Measurements from ENCODE around the gene SLC35A4. TPM values are rescaled to one million over a fixed set of nuclear protein-coding genes. Genes with fewer than 3 reads are reported as not detected.
A peak's percentile ranks its signal among the peaks of the same experiment; 100 is the strongest.

The SLC35A4 gene
- total and polyA plus RNA-seq, 9 donors, result 10.1 to 71.8 (median 62.3) TPM

- Histone ChIP-seq H3K27ac (ENCODE audit: low read length) (peak within 1 kb of the TSS; percentile 88), H3K36me3 (ENCODE audit: control insufficient read depth, insufficient read depth, low read length) (peaks cover 40% of the 10 kb centered on the region), H3K9me3 (replicated peaks; ENCODE audit: control insufficient read depth, low read depth, low read length) (no peaks in the 10 kb centered on the region), H3K27me3 (ENCODE audit: control insufficient read depth, insufficient read depth, low read length) (no peaks in the 10 kb centered on the region), H3K4me1 (ENCODE audit: control insufficient read depth, insufficient read depth, low read length) (peaks cover 14% of the 10 kb centered on the region), H3K4me3 (ENCODE audit: low read length) (peak within 1 kb of the TSS; percentile 54)
- DNase-seq, result peak; percentile 96
- under 1% methylated on average over 45 of the region's 46 CpGs for WGBS (ENCODE audit: insufficient coverage)
Observed at GRCh38 chr5:140557136-140557805, 7.4 kb upstream of the SLC35A4 start, which contains the start of gene SRA1. TSS of gene SRA1 (minus strand) at chr5:140557473. CDS start at chr5:140557452, 21 bp downstream.

- peak overlapping the region; percentile 88 for H3K27ac ChIP-seq (ENCODE audit: low read length)
- peaks cover 40% of the 10 kb centered on the region for H3K36me3 ChIP-seq (ENCODE audit: control insufficient read depth, insufficient read depth, low read length)
- H3K4me3 ChIP-seq (ENCODE audit: low read length), result no peak overlapping the region
- WGBS (ENCODE audit: insufficient coverage), result 60% methylated on average over 1 of the region's 3 CpGs
- H3K27me3 ChIP-seq (ENCODE audit: control insufficient read depth, insufficient read depth, low read length), result no peaks in the 10 kb centered on the region
- no peak for DNase-seq
- peaks cover 14% of the 10 kb centered on the region for H3K4me1 ChIP-seq (ENCODE audit: control insufficient read depth, insufficient read depth, low read length)
- H3K9me3 ChIP-seq (replicated peaks; ENCODE audit: control insufficient read depth, low read depth, low read length), result no peaks in the 10 kb centered on the region
Observed at GRCh38 chr5:140557965-140558364, 6.7 kb upstream of the SLC35A4 start.

DNA sequence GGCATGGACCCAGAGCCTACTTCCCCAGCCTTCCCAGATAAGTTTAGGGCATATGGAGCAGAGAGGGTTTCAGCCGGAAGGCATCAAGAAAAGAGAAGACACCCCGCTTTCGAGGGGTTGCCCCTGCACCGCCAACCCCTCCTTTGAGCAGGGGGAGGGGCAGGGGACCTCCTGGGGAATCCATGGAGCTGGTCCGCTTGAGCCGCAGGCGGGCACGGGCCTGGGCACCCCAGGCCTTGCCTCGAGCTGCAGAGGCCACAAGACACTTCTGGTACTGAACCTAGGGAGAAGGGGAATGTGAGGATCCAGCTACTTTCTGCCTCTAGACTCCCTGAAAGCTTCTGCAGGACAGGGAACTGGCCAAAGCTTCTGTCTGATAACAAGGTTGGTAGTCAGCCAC lies 6.1 kb upstream of the SLC35A4 start:
- no peak overlapping the region for H3K4me3 ChIP-seq (ENCODE audit: low read length)
- 90% methylated on average over 9 of the region's 9 CpGs for WGBS (ENCODE audit: insufficient coverage)
- DNase-seq, result no peak
- peaks cover 17% of the 10 kb centered on the region for H3K4me1 ChIP-seq (ENCODE audit: control insufficient read depth, insufficient read depth, low read length)
- H3K36me3 ChIP-seq (ENCODE audit: control insufficient read depth, insufficient read depth, low read length), result peaks cover 34% of the 10 kb centered on the region
- H3K9me3 ChIP-seq (replicated peaks; ENCODE audit: control insufficient read depth, low read depth, low read length), result no peaks in the 10 kb centered on the region
- no peak overlapping the region for H3K27ac ChIP-seq (ENCODE audit: low read length)
- no peaks in the 10 kb centered on the region for H3K27me3 ChIP-seq (ENCODE audit: control insufficient read depth, insufficient read depth, low read length)

DNA sequence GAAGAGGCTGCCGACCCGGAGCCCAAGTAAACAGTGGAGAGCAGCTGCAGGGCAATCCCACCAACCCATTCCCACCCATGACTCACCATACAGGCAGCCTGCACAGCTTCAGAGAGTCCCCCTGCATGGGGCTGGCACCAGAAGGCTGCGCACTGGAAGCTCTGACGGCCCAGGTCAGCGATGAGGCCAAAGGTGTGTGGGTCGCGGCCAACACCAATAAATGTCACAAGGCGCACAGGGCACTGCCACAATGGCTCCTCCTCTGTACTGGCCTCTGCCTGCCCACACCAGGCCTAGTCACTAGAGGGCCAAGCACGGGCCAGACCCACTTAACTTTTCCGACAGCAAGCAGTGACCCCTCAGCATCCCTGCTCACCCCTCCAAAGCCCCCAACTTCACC lies 4.4 kb upstream of the SLC35A4 start:
- whole genome bisulfite sequencing (ENCODE audit: insufficient coverage), result 87% methylated on average over 6 of the region's 10 CpGs
- no peak overlapping the region for H3K27ac ChIP-seq (ENCODE audit: low read length)
- DNase-seq, result no peak

DNA sequence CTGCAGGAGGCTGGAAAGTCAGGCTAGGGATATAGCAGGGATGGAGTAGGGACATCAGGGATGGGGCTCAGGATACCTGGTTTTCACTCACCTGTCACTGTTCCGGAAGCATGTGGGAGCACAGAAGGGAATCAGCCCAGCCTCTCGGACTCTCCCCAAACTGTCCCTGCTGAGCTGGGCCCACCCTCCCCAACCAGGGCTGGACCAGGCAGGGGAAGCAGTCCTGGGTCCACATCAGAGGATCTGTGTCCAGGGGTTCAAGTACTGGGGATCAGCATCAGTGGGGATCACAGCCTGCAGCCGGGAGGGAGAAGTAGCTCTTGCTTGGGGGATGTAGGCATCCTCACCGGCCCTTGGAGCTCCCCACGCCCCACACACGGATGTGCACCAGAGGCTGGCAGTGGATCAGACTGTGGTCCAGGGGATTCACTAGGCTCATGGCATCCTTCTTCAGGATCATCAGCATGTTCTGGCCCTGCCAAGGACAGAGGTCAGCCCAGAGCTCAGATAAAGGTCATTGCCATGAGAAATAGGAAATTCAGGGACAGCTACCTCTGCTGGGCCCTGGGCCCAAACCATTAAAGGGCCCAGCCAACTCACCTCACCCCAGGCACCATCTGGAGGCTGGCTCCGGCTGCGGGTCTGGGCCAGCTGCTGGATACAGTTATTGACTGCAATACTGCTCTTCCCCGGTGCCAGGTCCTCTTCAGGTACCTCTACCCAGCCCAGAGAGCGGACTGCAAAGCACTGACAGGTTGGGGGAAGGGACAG lies 2.7 kb upstream of the SLC35A4 start:
- Histone ChIP-seq H3K4me1 (ENCODE audit: control insufficient read depth, insufficient read depth, low read length) (peaks cover 20% of the 10 kb centered on the region), H3K9me3 (replicated peaks; ENCODE audit: control insufficient read depth, low read depth, low read length) (no peaks in the 10 kb centered on the region), H3K36me3 (ENCODE audit: control insufficient read depth, insufficient read depth, low read length) (peaks cover 43% of the 10 kb centered on the region), H3K27ac (ENCODE audit: low read length) (no peak overlapping the region), H3K27me3 (ENCODE audit: control insufficient read depth, insufficient read depth, low read length) (no peaks in the 10 kb centered on the region), H3K4me3 (ENCODE audit: low read length) (no peak overlapping the region)
- no peak for DNase-seq
- 91% methylated on average over 5 of the region's 10 CpGs for WGBS (ENCODE audit: insufficient coverage)

More for the DNA sequence above, 4.4 kb upstream of the SLC35A4 start:
- Histone ChIP-seq H3K9me3 (replicated peaks; ENCODE audit: control insufficient read depth, low read depth, low read length) (no peaks in the 10 kb centered on the region), H3K4me3 (ENCODE audit: low read length) (no peak overlapping the region), H3K27me3 (ENCODE audit: control insufficient read depth, insufficient read depth, low read length) (no peaks in the 10 kb centered on the region), H3K36me3 (ENCODE audit: control insufficient read depth, insufficient read depth, low read length) (peaks cover 32% of the 10 kb centered on the region), H3K4me1 (ENCODE audit: control insufficient read depth, insufficient read depth, low read length) (peaks cover 22% of the 10 kb centered on the region)

GRCh38 chr5:140563596-140563995 lies 1.0 kb upstream of the SLC35A4 start:
- peak overlapping the region; percentile 96 for H3K27ac ChIP-seq (ENCODE audit: low read length)
- peak overlapping the region; percentile 59 for H3K4me3 ChIP-seq (ENCODE audit: low read length)
- peaks cover 59% of the 10 kb centered on the region for H3K36me3 ChIP-seq (ENCODE audit: control insufficient read depth, insufficient read depth, low read length)
- H3K4me1 ChIP-seq (ENCODE audit: control insufficient read depth, insufficient read depth, low read length), result peaks cover 15% of the 10 kb centered on the region
- 40% methylated on average over 1 of the region's 8 CpGs for WGBS (ENCODE audit: insufficient coverage)
- no peaks in the 10 kb centered on the region for H3K9me3 ChIP-seq (replicated peaks; ENCODE audit: control insufficient read depth, low read depth, low read length)
- H3K27me3 ChIP-seq (ENCODE audit: control insufficient read depth, insufficient read depth, low read length), result no peaks in the 10 kb centered on the region
- no peak for DNase-seq

DNA sequence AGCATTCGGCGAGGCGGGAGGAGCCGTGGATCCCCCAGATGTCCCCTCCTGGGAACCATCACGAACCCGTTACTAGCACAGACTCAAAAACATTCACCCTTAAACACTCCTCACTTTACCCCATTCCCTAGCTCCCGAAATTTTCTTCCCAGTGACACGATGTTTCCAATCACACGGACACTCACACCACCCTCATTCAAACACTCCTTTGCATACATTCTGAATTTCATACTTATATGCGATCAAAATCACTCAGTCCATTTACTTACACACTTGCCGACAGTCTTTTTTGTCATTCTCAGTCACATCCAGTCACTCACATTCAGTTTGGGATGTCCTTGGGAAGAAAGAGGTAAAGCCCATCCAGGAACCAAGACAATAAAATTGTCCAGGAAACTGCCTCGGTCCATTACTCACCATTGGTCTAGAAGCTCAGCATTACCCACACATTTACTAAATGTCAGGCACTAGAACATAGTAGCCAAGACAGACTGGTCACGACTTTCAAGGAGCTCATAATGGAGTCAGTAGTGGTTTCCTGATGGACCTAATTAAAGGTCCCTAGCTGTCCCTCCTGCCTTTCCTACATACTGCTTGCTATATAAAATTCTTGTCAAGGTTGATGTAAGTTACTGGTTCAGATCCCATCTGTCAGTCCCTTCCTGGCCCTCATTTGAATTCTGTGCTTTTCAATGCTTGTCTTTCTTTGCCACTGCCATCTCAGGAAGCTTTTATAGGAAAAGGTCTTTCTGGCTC lies 574 bp downstream of the SLC35A4 start:
- WGBS (ENCODE audit: insufficient coverage), result 0% methylated on average over 3 of the region's 13 CpGs
- peaks cover 58% of the 10 kb centered on the region for H3K36me3 ChIP-seq (ENCODE audit: control insufficient read depth, insufficient read depth, low read length)
- peaks cover 19% of the 10 kb centered on the region for H3K4me1 ChIP-seq (ENCODE audit: control insufficient read depth, insufficient read depth, low read length)

DNA sequence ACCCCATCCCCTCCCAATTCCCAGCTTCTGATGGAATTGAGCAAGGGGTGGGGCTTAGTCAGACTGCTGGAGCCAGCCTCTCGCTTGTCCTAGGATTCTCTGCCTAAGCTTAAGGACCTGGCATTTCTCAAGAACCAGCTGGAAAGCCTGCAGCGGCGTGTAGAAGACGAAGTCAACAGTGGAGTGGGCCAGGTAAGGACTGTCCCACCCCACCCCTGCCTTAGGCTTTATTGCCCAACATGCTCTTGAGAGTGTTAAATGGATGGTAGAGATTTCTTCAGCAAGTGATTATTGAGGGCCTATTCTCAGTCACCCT lies 1.1 kb downstream of the SLC35A4 start:
- Histone ChIP-seq H3K27me3 (ENCODE audit: control insufficient read depth, insufficient read depth, low read length) (no peaks in the 10 kb centered on the region), H3K9me3 (replicated peaks; ENCODE audit: control insufficient read depth, low read depth, low read length) (no peaks in the 10 kb centered on the region), H3K4me1 (ENCODE audit: control insufficient read depth, insufficient read depth, low read length) (peaks cover 19% of the 10 kb centered on the region), H3K36me3 (ENCODE audit: control insufficient read depth, insufficient read depth, low read length) (peaks cover 57% of the 10 kb centered on the region), H3K4me3 (ENCODE audit: low read length) (no peak overlapping the region), H3K27ac (ENCODE audit: low read length) (no peak overlapping the region)
- no peak for DNase-seq
- WGBS (ENCODE audit: insufficient coverage), result 43% methylated on average over 1 of the region's 4 CpGs

More for the DNA sequence above, 574 bp downstream of the SLC35A4 start:
- peak overlapping the region; percentile 59 for H3K4me3 ChIP-seq (ENCODE audit: low read length)
- no peaks in the 10 kb centered on the region for H3K9me3 ChIP-seq (replicated peaks; ENCODE audit: control insufficient read depth, low read depth, low read length)
- no peak for DNase-seq
- peak overlapping the region; percentile 96 for H3K27ac ChIP-seq (ENCODE audit: low read length)
- no peaks in the 10 kb centered on the region for H3K27me3 ChIP-seq (ENCODE audit: control insufficient read depth, insufficient read depth, low read length)

GRCh38 chr5:140566665-140567064 lies 2.0 kb downstream of the SLC35A4 start:
- 96% methylated on average over 5 of the region's 5 CpGs for WGBS (ENCODE audit: insufficient coverage)

More at GRCh38 chr5:140566665-140567064, 2.0 kb downstream of the SLC35A4 start:
- no peak overlapping the region for H3K4me3 ChIP-seq (ENCODE audit: low read length)
- H3K27ac ChIP-seq (ENCODE audit: low read length), result no peak overlapping the region
- no peak for DNase-seq
- H3K4me1 ChIP-seq (ENCODE audit: control insufficient read depth, insufficient read depth, low read length), result peaks cover 19% of the 10 kb centered on the region
- no peaks in the 10 kb centered on the region for H3K27me3 ChIP-seq (ENCODE audit: control insufficient read depth, insufficient read depth, low read length)
- H3K9me3 ChIP-seq (replicated peaks; ENCODE audit: control insufficient read depth, low read depth, low read length), result no peaks in the 10 kb centered on the region
- peaks cover 49% of the 10 kb centered on the region for H3K36me3 ChIP-seq (ENCODE audit: control insufficient read depth, insufficient read depth, low read length)
